SK-N-MC (cell line): ENCODE data around the gene TM6SF1.

Experiments used
- DNase-seq: peaks from one replicate; pipeline ENCODE4 v3.0.0-alpha.2; 2011; ENCODE audit warnings: low read depth, low spot score
- H3K27ac ChIP-seq: fragments of 200-600 bp; sonication (generic); 2 replicates; pipeline ENCODE4 v1.5.1; 2016; ENCODE audit warnings: mixed run types
- H3K36me3 ChIP-seq: fragments of 200-600 bp; sonication (generic); 2 replicates; pipeline ENCODE4 v1.6.1; 2017; ENCODE audit warnings: antibody characterized with exemption, low read length, mixed read lengths; ENCODE audit not compliant: insufficient read depth
- H3K4me3 ChIP-seq: fragments of 200-600 bp; sonication (generic); 2 replicates; pipeline ENCODE4 v1.5.1; 2016
- H3K9ac ChIP-seq: fragments of 200-600 bp; sonication (generic); 2 replicates; pipeline ENCODE4 v1.8.0; 2017; ENCODE audit warnings: mixed run types, mixed read lengths; ENCODE audit not compliant: insufficient read length
- H3K9me3 ChIP-seq: fragments of 200-600 bp; sonication (generic); 2 replicates; pipeline ENCODE4 v1.6.1; 2017; ENCODE audit warnings: low read depth, mild to moderate bottlenecking, antibody characterized with exemption, low read length, moderate library complexity, mixed read lengths
- EZH2 ChIP-seq: fragments of 200-600 bp; sonication (generic); IDR thresholded peaks from one replicate; pipeline ENCODE4 v1.6.1; 2017; ENCODE audit warnings: antibody characterized with exemption
- FOXP2 ChIP-seq: optimal IDR thresholded peaks from 2 replicates; pipeline ENCODE3; 2011; ENCODE audit warnings: mild to moderate bottlenecking, moderate library complexity; ENCODE audit not compliant: insufficient read depth; ENCODE audit errors: extremely low read length, control extremely low read depth
- POLR2AphosphoS5 ChIP-seq: IDR thresholded peaks from 2 replicates; pipeline ENCODE4 v1.6.1; 2012; ENCODE audit warnings: mild to moderate bottlenecking, low read depth, low read length, borderline replicate concordance

Gene TM6SF1

GRCh38 chr15:83102346-83102745 lies 5.1 kb upstream of the TM6SF1 start:
- Histone ChIP-seq H3K4me3 (no peak overlapping the region), H3K9me3 (no peaks in the 10 kb centered on the region; the same call in 1 of the 2 replicates), H3K9ac (no peak overlapping the region), H3K27ac (no peak overlapping the region), H3K36me3 (no peaks in the 10 kb centered on the region)
- no peak for DNase-seq
- no peak for TF ChIP-seq EZH2
- TF ChIP-seq FOXP2 = no peak
- no peak for TF ChIP-seq POLR2AphosphoS5

GRCh38 chr15:83104141-83104540 lies 3.3 kb upstream of the TM6SF1 start:
- Histone ChIP-seq H3K36me3 (no peaks in the 10 kb centered on the region), H3K9ac (no peak overlapping the region), H3K27ac (no peak overlapping the region), H3K9me3 (no peaks in the 10 kb centered on the region), H3K4me3 (no peak overlapping the region)
- TF ChIP-seq FOXP2 (no peak), EZH2 (no peak), POLR2AphosphoS5 (no peak)
- DNase-seq = no peak

- no peak overlapping the region for H3K9ac ChIP-seq
- TF ChIP-seq EZH2 = no peak
- TF ChIP-seq FOXP2 = no peak
- no peak for TF ChIP-seq POLR2AphosphoS5
- no peaks in the 10 kb centered on the region for H3K36me3 ChIP-seq
- no peak overlapping the region for H3K4me3 ChIP-seq
- no peak for DNase-seq
- H3K27ac ChIP-seq = no peak overlapping the region
- H3K9me3 ChIP-seq = no peaks in the 10 kb centered on the region
Observed at GRCh38 chr15:83105440-83105839, 2.0 kb upstream of the TM6SF1 start.

- no peak overlapping the region for H3K27ac ChIP-seq
- DNase-seq = no peak
- H3K4me3 ChIP-seq = peak overlapping the region; percentile 76
- no peaks in the 10 kb centered on the region for H3K36me3 ChIP-seq
- H3K9ac ChIP-seq = peak overlapping the region; percentile 55
- no peak for TF ChIP-seq EZH2
- TF ChIP-seq POLR2AphosphoS5 = no peak
- no peak for TF ChIP-seq FOXP2
- H3K9me3 ChIP-seq = no peaks in the 10 kb centered on the region
Observed at GRCh38 chr15:83107841-83108181, 366 bp downstream of the TM6SF1 start.

GRCh38 chr15:83108266-83109219 lies 1.1 kb downstream of the TM6SF1 start:
- Histone ChIP-seq H3K4me3 (peak overlapping the region; percentile 76), H3K27ac (no peak overlapping the region; the same call in 1 of the 2 replicates)

GRCh38 chr15:83109532-83109931 lies 2.1 kb downstream of the TM6SF1 start:
- no peak for DNase-seq
- H3K27ac ChIP-seq = no peak overlapping the region
- TF ChIP-seq POLR2AphosphoS5 (no peak), FOXP2 (no peak)

More at GRCh38 chr15:83108266-83109219, 1.1 kb downstream of the TM6SF1 start:
- TF ChIP-seq EZH2 (no peak), POLR2AphosphoS5 (no peak), FOXP2 (no peak)
- Histone ChIP-seq H3K9ac (no peak overlapping the region), H3K9me3 (no peaks in the 10 kb centered on the region), H3K36me3 (no peaks in the 10 kb centered on the region; the same call in 1 of the 2 replicates)
- no peak for DNase-seq

GRCh38 chr15:83110381-83110780 lies 2.9 kb downstream of the TM6SF1 start:
- no peak overlapping the region for H3K4me3 ChIP-seq
- TF ChIP-seq EZH2 = no peak
- no peak for TF ChIP-seq FOXP2
- no peak for TF ChIP-seq POLR2AphosphoS5
- no peak for DNase-seq
- H3K9me3 ChIP-seq = no peaks in the 10 kb centered on the region
- peaks cover 11% of the 10 kb centered on the region; the same call in 1 of the 2 replicates for H3K36me3 ChIP-seq
- no peak overlapping the region for H3K27ac ChIP-seq
- no peak overlapping the region for H3K9ac ChIP-seq

More at GRCh38 chr15:83109532-83109931, 2.1 kb downstream of the TM6SF1 start:
- Histone ChIP-seq H3K4me3 (no peak overlapping the region), H3K9me3 (no peaks in the 10 kb centered on the region), H3K9ac (no peak overlapping the region), H3K36me3 (peaks cover 8% of the 10 kb centered on the region; the same call in 1 of the 2 replicates)

GRCh38 chr15:83111149-83111548 lies 3.7 kb downstream of the TM6SF1 start:
- no peak overlapping the region for H3K9ac ChIP-seq
- no peak overlapping the region for H3K27ac ChIP-seq
- TF ChIP-seq POLR2AphosphoS5 (no peak), FOXP2 (no peak)
- H3K36me3 ChIP-seq = peaks cover 16% of the 10 kb centered on the region; the same call in 1 of the 2 replicates
- H3K4me3 ChIP-seq = no peak overlapping the region
- no peaks in the 10 kb centered on the region for H3K9me3 ChIP-seq
- no peak for DNase-seq
